HG03066 (cell line): Measurements from ENCODE around the gene PRKAB2.
"Not testable (repeated sequence)": the region's sequence is repeated elsewhere in the genome, so short reads cannot be mapped to it uniquely, and the experiment has no call there.

Source experiments
- ATAC-seq: cut with Tn5 transposase; IDR thresholded peaks from one replicate; pipeline ENCODE4 v1.9.1; 2021; ENCODE audit warnings: low read depth; ENCODE audit not compliant: unreplicated experiment

The PRKAB2 gene

DNA sequence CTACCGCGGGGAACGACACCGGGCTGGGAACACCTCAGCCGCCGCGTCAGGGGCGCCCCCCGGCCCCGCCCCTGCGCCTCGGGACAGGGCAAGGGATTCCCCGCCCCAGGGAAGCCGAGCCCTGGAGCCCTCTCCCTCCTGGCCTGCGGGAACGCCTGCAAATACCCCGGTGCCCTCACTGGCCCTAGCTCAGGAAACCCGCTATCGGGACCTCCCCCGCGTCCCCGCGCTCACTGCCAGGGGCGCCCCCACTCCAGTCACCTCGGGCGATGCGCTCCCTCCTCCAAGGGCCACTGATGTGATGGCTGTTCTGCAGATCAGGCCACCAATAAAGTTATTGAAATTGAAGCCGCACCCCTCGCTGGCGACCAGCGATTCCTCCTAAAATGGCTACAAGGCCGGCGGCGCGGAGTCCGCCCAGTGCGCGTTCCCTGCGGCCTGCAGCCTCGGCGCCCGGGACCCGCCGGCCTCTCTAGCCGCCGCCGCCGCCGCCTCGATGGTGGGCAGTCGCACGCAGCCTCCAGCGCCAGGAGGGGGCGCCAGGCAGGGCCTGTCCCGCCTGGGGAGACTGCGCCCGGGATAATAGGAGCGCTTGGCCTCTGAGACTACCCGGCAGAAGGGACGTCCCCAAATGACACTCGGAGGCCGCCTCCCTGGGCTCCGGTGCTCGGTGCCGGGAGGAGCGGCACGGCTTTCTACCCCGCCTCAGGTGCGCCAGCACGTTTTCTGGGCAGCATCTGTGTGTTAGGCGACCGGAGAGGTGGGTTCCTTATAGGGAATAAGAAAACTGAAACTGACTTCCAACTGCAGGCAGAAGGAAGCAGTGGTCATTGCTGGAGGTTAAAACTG, at the start of gene PRKAB2:
Gene PRKAB2 (minus strand): TSS at position 303 of the 849 bp plus-strand sequence. CDS start 326 bp downstream, outside the sequence.
- peak; percentile 79 for ATAC-seq

GRCh38 chr1:147218606-147219005, 46.3 kb upstream of the PRKAB2 start:
- ATAC-seq: no peak

DNA sequence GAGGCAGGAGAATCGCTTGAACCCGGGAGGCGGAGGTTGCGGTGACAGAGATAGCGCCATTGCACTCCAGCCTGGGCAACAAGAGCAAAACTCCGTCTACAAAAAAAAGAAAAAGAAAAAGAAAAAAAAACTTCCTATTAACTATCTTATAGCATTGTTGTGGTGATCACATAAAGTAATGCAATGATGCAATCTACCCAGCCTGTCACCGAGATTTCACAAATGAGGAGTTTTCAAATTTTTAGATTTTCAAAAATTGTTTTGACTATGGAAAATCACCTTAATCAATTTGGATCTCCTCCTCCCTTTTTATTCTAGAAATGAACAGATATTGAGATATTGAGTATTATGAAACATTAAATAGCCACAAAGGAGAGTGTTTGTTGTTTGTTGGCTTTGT, 44.9 kb upstream of the PRKAB2 start:
- no peak for ATAC-seq

GRCh38 chr1:147216124-147216523, 43.9 kb upstream of the PRKAB2 start:
- no peak for ATAC-seq

DNA sequence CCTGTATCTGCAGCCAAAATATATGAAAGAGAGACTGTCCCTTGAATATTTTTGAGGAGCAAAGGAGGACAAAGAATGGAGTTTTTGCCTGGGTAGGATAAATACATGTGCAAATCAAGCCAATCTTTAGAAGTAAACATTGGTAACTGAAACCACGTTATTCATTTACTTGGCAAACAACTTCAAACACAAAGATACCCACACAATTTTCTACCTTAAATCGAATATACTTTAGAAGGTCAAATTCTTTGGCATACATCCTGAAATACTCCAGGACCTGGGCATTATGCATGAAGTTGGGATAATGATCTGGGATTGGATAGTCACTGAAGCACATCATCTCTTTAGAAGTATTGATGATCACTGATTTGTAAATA, 43.3 kb upstream of the PRKAB2 start:
- ATAC-seq: no peak

DNA sequence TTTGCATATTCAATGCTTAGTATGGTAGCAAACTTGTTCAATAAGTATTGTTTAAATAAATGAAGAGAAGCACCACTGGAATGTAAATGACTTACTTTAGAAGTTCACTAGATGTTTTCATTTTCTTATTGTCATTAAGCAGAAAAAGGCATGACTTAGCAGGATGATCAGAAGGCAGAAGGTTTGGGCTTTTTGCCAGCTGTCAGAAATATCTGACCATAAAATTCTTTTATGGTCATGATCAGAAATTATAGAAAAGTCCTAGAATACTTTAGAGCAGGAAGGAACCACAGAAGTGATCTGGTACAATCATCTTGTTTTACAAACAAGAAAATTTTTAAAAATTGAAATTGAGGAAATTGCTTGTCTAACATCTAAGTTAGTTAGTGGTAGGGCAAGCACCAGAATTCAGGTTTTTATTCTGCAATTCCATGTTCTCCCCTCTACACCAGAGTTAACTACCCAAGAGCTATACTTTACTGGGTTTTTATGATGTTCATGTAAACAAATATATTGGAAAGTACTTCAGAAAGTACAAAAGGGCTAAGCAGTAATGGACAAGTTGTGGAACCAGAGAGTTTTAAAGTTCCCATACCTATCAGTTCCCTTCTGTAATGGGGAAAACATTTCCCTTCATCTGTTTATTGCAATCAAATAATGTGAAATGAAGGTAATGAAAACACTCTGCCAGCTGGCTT, 42.7 kb upstream of the PRKAB2 start:
- no peak for ATAC-seq

GRCh38 chr1:147214325-147214724, 42.1 kb upstream of the PRKAB2 start:
- ATAC-seq: no peak

- ATAC-seq: no peak
Measured at GRCh38 chr1:147213271-147213670, 41.0 kb upstream of the PRKAB2 start.

DNA sequence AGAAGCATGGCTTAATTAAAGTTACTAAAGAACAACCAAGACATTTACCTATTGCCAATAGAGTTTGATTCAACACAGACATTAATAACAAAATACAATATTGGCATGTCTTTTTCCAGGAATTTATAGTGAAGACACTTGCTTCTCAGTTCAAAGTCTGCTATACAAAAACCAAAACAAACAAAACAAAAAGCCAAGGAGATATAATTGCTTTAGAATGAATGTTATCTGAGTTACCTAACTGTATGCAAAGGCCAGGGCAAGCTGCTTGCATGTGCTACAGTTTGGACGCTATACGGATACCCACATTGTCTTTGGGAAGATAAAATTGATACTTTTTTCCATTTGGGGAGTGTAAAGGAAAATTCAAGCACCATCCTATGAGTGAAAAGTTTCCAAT, 39.3 kb upstream of the PRKAB2 start:
- ATAC-seq: no peak

DNA sequence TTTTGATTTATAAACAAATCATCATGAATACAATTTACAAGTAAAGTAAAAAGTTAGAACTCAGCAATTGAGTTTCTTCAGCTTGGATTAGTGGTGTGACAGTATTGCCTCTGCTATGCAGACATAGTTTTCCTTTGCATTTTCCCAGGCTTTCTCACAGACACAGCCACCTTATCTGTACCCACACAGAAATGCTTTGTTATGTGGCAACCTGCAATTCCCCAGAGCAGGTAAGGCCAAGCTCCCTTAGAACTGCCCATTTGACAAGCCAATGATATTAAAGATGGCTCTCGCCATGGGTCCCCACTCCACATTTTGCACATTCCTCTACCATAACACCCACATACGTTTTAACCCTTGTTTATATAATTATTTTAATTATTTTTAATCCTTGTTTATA, 38.7 kb upstream of the PRKAB2 start:
- no peak for ATAC-seq

- ATAC-seq: no peak
Measured at GRCh38 chr1:147209825-147210821, 37.9 kb upstream of the PRKAB2 start.

DNA sequence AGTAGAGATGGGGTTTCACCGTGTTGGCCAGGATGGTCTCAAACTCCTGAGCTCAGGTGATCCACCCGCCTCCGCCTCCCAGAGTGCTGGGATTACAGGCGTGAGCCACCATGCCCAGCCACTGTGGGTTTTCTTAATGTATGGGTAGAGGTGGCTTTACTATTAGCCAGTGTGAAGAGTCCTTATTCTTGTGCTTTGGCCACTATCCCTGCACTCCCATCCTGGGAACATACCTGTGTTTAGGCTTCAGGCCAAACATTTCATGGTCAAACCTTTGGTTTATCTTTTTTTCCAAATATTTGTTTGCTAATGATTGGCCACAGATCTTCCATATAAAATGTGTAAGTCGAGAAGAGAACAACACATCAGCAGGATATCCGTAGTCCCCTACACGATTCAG, 36.3 kb upstream of the PRKAB2 start:
- no peak for ATAC-seq

DNA sequence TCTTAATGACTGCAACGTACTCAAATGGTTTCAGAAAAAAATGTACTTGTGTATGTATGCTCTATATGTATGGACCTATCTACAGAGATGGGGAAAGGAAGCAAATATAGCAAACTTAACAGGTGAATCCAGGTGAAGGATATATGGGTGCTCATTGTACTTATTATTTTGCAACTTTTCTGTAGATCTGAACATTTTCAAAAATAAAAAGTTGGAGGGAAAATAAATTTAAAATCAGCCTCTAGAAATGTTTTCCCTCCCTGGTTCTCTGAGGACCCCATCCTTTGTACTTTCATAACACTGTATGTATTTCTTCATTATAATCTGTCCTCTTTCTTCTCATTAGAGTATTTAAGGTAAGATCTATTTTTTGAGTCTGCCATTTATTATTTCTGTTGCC, 34.9 kb upstream of the PRKAB2 start:
- ATAC-seq: no peak

DNA sequence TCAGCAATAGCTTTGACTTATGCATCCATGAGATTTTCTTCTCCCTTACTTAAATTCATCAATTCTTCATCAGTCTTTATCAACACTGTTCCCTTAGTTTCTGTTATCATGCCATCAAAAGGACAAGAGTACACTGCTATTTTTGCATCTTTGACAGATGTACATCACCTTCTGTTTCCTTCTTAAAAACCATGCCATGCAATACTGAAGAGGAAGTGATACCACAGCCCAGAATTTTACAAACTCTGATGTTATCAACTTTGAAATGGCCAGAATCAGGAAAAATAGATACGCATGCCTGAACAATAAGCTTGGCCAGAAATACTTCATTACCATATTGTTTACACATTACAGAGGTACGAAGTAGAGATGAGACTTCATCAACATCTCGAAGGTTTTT, 31.8 kb upstream of the PRKAB2 start:
- no peak for ATAC-seq

- ATAC-seq: no peak
Measured at GRCh38 chr1:147202576-147202975, 30.3 kb upstream of the PRKAB2 start.

GRCh38 chr1:147201786-147202185, 29.5 kb upstream of the PRKAB2 start:
- ATAC-seq: no peak

- ATAC-seq: no peak
Measured at GRCh38 chr1:147201276-147201675, 29.0 kb upstream of the PRKAB2 start.

GRCh38 chr1:147197324-147197723, 25.1 kb upstream of the PRKAB2 start:
- ATAC-seq: not testable (repeated sequence)

DNA sequence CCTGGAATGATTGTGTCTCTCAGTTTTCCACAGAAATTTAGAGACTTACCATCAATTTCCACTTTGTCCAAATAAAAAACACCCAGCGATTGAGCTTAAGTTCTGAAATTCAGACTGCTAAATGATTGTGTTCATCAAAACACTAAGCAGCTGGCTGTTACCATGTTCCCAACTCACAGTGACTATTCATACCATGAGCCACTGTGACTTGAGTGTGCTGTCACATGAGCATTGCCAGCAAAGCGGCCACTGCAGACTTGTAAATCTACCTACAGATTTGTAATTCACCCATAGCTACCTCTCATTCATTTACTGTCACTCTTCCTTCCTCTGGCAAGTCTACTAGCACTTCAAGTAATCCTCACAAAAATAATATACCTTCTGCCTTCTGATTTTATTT, 17.2 kb upstream of the PRKAB2 start:
- ATAC-seq: no peak

GRCh38 chr1:147185432-147185831, 13.2 kb upstream of the PRKAB2 start:
- no peak for ATAC-seq
